Parathyroid adenoma (tissue), 2 donors: ENCODE results near the gene SLFN13.
"Not testable (repeated sequence)": the region's sequence is repeated elsewhere in the genome, so short reads cannot be mapped to it uniquely, and the experiment has no call there.

Source experiments
- H2AFZ ChIP-seq: fragments of 300-600 bp; sonication (generic); one replicate; pipeline ENCODE4 v1.7.0; 2017; ENCODE audit warnings: antibody characterized with exemption, mild to moderate bottlenecking
- H3K27ac ChIP-seq: fragments of 300-600 bp; sonication (generic); one replicate; pipeline ENCODE4 v1.7.0; 2017
- H3K27me3 ChIP-seq: fragments of 300-600 bp; sonication (generic); one replicate; pipeline ENCODE4 v1.7.0; 2017; ENCODE audit warnings: low read length; ENCODE audit not compliant: control insufficient read depth, insufficient read depth
- H3K36me3 ChIP-seq: fragments of 300-600 bp; sonication (generic); one replicate; pipeline ENCODE4 v1.7.0; 2017; ENCODE audit warnings: low read length; ENCODE audit not compliant: control insufficient read depth, insufficient read depth
- H3K4me1 ChIP-seq: fragments of 300-600 bp; sonication (generic); one replicate; pipeline ENCODE4 v1.7.0; 2017; ENCODE audit warnings: control low read depth
- H3K4me2 ChIP-seq: fragments of 300-600 bp; sonication (generic); one replicate; pipeline ENCODE4 v1.7.0; 2017; ENCODE audit warnings: low read length
- H3K4me3 ChIP-seq: fragments of 300-600 bp; sonication (generic); one replicate; pipeline ENCODE4 v1.7.0; 2017; ENCODE audit warnings: low read depth, low read length
- H3K79me2 ChIP-seq: fragments of 300-600 bp; sonication (generic); one replicate; pipeline ENCODE4 v1.7.0; 2017; ENCODE audit warnings: control low read depth
- H3K9ac ChIP-seq: fragments of 300-600 bp; sonication (generic); one replicate; pipeline ENCODE4 v1.7.0; 2017; ENCODE audit warnings: mild to moderate bottlenecking
- H3K9me3 ChIP-seq: fragments of 300-600 bp; sonication (generic); one replicate; pipeline ENCODE4 v1.7.0; 2017; ENCODE audit warnings: low read length; ENCODE audit not compliant: control insufficient read depth
- CTCF ChIP-seq: fragments of 300-600 bp; sonication (generic); IDR thresholded peaks from one replicate; pipeline ENCODE4 v1.7.0; 2017; ENCODE audit warnings: antibody characterized with exemption, mild to moderate bottlenecking
- donor health status: primary hyperparathyroidism.

SLFN13 gene

GRCh38 chr17:35423761-35424160 is 24.8 kb downstream of the SLFN13 start:
- TF ChIP-seq CTCF, result no peak
- no peak overlapping the region for H3K9ac ChIP-seq
- H3K27me3 ChIP-seq, result no peaks in the 10 kb centered on the region
- no peaks in the 10 kb centered on the region for H3K36me3 ChIP-seq
- no peak overlapping the region for H3K4me3 ChIP-seq
- H3K9me3 ChIP-seq, result no peaks in the 10 kb centered on the region
- H3K4me2 ChIP-seq, result no peak overlapping the region
- H3K27ac ChIP-seq, result no peak overlapping the region
- no peaks in the 10 kb centered on the region for H3K4me1 ChIP-seq
- no peaks in the 10 kb centered on the region for H3K79me2 ChIP-seq
- H2AFZ ChIP-seq, result no peak overlapping the region

DNA sequence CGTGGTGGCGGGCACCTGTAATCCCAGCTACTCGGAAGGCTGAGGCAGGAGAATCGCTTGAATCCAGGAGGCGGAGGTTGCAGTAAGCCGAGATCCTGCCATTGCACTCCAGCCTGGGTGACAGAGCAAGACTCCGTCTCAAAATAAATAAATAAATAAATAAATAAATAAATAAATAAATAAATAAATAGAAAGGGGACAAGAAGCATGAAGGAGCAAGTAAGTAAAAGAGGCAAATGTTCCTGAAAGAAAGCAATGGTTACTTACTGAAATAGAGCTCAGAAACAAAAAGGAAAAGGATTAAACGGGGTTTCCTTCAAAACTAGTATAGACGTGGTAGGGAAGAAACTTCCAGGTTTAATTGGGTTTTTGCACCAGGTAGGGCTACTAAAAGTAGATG is 27.5 kb downstream of the SLFN13 start:
- not testable (repeated sequence) for H3K79me2 ChIP-seq, H3K4me1 ChIP-seq, H3K4me3 ChIP-seq, H3K36me3 ChIP-seq, H3K9me3 ChIP-seq, H3K9ac ChIP-seq, H3K27me3 ChIP-seq, H3K4me2 ChIP-seq, H2AFZ ChIP-seq, H3K27ac ChIP-seq

DNA sequence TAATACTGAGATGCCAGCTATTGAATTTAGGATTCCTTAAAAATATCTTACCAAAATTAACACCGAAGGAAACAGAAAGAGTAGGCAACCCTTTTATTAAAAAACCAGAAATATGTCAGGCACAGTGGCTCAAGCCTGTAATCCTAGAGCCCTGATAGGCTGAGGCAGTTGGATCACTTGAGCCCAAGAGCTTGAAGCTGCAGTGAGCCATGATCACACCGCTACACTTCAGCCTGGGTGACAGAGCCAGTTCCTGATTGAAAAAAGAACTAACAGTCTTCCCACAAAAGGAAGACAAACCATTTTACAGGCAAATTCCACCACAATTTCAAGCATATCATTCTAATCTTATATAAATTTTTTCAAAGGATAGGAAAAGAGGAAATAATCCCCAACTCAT is 31.9 kb downstream of the SLFN13 start:
- H3K27me3 ChIP-seq, result no peaks in the 10 kb centered on the region
- H3K79me2 ChIP-seq, result no peaks in the 10 kb centered on the region
- no peak overlapping the region for H2AFZ ChIP-seq
- H3K4me3 ChIP-seq, result no peak overlapping the region
- H3K36me3 ChIP-seq, result no peaks in the 10 kb centered on the region
- no peak overlapping the region for H3K27ac ChIP-seq
- H3K9me3 ChIP-seq, result no peaks in the 10 kb centered on the region
- no peak for TF ChIP-seq CTCF
- no peak overlapping the region for H3K9ac ChIP-seq
- H3K4me2 ChIP-seq, result no peak overlapping the region
- H3K4me1 ChIP-seq, result no peaks in the 10 kb centered on the region

GRCh38 chr17:35414707-35415106 is 33.9 kb downstream of the SLFN13 start:
- H3K36me3 ChIP-seq, H3K9ac ChIP-seq, H3K4me3 ChIP-seq: not testable (repeated sequence)

DNA sequence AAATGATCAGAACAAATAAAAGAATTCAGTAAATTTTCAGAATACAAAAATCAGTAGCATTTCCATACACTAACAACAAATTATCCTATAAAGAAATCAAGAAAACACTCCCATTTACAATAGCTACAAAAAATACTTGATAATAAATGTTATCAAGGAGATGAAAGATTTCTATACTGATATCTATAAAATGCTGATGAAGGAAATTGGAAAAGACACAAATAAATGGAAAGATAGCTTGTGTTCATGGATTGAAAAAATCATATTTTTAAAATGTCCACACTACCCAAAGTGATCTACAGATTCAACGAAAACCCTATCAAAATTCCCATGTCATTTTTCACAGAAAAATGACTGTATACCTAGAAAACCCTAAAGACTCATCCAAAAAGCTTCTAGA is 34.3 kb downstream of the SLFN13 start:
- Histone ChIP-seq H3K79me2 (no peaks in the 10 kb centered on the region), H2AFZ (no peak overlapping the region), H3K4me3 (no peak overlapping the region), H3K4me2 (no peak overlapping the region), H3K4me1 (no peaks in the 10 kb centered on the region), H3K27me3 (no peaks in the 10 kb centered on the region), H3K9me3 (no peaks in the 10 kb centered on the region), H3K27ac (no peak overlapping the region), H3K9ac (no peak overlapping the region), H3K36me3 (no peaks in the 10 kb centered on the region)
- no peak for TF ChIP-seq CTCF

More at GRCh38 chr17:35414707-35415106, 33.9 kb downstream of the SLFN13 start:
- H3K4me2 ChIP-seq, H3K27me3 ChIP-seq, H2AFZ ChIP-seq, H3K4me1 ChIP-seq, H3K9me3 ChIP-seq, H3K27ac ChIP-seq, H3K79me2 ChIP-seq: not testable (repeated sequence)

DNA sequence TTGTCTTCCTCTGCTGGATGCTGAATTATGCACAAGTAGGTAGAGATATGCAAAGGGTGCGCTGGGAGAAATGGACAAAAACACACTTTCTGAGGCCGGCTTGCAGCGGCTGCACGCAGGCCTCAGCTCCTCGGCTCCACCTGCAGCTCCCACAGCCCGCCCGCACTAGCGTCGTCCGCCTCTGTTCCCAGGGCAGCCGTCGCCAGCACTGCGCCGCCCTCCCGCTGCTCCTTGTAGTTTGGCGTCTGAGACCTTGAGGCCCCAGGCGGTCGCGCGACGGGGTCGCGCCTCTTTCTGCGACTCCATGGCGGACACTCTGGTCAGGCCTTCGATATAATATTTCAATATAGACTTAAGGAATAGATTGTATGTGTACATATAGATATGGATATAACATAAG is 41.0 kb downstream of the SLFN13 start:
- Histone ChIP-seq H3K4me2 (no peak overlapping the region), H3K27ac (no peak overlapping the region), H3K4me3 (no peak overlapping the region), H2AFZ (no peak overlapping the region), H3K9me3 (no peaks in the 10 kb centered on the region), H3K9ac (no peak overlapping the region), H3K4me1 (no peaks in the 10 kb centered on the region), H3K79me2 (no peaks in the 10 kb centered on the region), H3K36me3 (no peaks in the 10 kb centered on the region), H3K27me3 (no peaks in the 10 kb centered on the region)
- TF ChIP-seq CTCF, result no peak
